ENCODE measurements around the gene DNAJB13. TPM values are rescaled to one million over a fixed set of nuclear protein-coding genes. Genes with fewer than 3 reads are reported as not detected.
A peak's percentile ranks its signal among the peaks of the same experiment; 100 is the strongest.

The DNAJB13 gene
- total and polyA plus RNA-seq, 12 donors: not detected

DNA sequence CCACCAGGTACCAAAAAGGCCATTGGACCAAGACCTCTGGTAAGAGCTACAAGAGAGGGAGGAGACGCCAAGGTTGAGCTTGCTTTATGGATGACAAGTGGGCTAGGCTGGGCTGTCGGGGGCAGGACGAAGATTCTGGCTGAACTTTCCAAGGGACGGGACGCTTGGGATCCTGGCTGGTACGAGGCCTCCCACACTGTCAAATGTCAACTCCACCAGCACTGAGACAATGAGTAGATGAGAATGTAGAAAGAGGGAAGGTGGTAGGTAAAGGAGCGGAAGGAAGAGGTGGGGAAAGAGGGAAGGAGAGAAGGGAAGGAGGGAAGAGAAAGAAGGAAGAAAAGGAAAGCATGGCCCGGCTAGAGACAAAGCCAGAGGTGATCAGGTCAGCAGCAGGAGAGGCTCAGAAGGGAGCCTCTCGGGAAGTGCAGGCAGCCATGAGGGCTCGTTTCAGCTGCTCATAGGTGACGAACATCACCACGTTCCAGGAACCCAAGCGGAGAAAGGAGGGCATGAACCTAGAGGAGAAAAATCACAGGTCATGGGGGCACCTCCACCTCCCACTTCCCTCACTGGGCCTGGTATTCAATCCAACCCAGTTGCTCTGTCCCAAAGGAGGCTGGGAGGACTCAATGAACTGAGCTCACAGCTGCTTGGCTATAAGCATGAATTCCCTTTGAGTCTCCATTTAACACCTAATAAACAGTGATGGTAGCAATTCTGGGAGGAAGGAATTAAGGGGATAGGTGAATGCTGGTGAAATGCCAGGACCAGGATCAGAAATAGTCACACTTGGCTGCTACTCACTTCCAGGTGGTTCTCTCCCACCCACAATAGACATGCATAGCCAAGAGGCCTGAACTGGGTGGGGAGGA is 24.0 kb downstream of the DNAJB13 start:
- ATAC-seq (no peak), DNase-seq (no peak)
- intact Hi-C loops (cut with DNase I): loop anchor here in 1 of 10 donors (10.0 kb wide), 1 partner anchor 50 kb away; no protein-coding TSS in a partner anchor
- peak overlapping the region in 1 of 10 donors; percentile 65 for H3K27ac ChIP-seq
- H3K4me3 ChIP-seq: no peak overlapping the region
- H3K36me3 ChIP-seq: peaks cover 0 to 60% (median 6%) of the 10 kb centered on the region in 9 donors
- 93 to 95% methylated on average over 13 of the region's 13 CpGs for WGBS, 2 donors
- TF ChIP-seq, protein P1, sequence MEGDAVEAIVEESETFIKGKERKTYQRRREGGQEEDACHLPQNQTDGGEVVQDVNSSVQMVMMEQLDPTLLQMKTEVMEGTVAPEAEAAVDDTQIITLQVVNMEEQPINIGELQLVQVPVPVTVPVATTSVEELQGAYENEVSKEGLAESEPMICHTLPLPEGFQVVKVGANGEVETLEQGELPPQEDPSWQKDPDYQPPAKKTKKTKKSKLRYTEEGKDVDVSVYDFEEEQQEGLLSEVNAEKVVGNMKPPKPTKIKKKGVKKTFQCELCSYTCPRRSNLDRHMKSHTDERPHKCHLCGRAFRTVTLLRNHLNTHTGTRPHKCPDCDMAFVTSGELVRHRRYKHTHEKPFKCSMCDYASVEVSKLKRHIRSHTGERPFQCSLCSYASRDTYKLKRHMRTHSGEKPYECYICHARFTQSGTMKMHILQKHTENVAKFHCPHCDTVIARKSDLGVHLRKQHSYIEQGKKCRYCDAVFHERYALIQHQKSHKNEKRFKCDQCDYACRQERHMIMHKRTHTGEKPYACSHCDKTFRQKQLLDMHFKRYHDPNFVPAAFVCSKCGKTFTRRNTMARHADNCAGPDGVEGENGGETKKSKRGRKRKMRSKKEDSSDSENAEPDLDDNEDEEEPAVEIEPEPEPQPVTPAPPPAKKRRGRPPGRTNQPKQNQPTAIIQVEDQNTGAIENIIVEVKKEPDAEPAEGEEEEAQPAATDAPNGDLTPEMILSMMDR (IDR thresholded peaks at IDR 0.05): no peak
- H3K4me1 ChIP-seq: peaks cover 0 to 68% (median 5%) of the 10 kb centered on the region in 9 donors
- H3K27me3 ChIP-seq: no peaks in the 10 kb centered on the region
- no peaks in the 10 kb centered on the region for H3K9me3 ChIP-seq

DNA sequence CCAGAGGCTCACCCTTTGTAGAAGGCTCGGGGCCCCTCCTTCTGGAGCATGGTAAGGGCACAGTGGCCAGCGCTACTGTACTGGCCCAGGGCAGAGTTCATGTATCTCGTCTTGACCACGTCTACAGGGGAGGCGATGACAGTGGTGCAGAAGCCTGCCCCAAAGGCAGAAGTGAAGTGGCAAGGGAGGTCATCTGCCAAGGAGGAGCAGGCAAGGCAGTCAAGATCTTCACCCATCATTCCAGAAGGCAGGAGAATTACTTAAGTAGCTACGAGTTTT is 24.6 kb downstream of the DNAJB13 start:
- H3K36me3 ChIP-seq: peaks cover 0 to 62% (median 6%) of the 10 kb centered on the region in 9 donors
- ATAC-seq: no peak
- WGBS, 2 donors: 95 to 97% methylated on average over 6 of the region's 6 CpGs

DNA sequence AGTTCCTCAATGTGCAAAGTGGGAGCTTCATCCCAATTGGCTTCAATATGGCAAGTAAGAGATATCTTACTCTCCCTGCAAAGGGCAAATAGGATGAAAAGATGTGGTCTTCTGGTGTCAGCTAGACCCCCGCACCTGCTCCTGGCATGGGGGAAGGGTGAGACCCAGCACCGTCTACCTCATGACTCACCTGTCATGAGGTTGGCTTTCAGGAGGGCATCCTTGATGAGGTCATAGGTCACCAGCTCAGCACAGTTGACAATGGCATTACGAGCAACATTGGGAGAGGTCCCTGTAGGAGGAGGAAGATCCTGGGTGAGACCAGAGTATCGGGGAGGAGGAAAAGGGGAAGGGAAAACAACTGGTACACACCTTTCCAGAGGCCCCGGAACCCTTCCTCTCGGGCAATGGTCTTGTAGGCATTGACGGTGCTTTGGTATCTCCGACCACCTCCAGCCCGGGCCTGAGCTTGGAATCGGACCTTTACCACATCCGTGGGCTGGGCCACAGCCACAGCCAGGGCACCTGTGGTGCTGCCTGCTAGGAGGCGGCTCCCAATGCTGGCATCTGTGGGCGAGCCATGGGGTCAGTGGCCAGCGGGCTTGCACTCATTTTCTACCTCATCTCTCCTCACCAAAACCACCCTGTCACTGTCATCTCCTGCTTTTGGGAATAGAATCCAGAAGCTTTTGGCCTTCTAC is 25.8 kb downstream of the DNAJB13 start:
- 95% methylated on average over 14 of the region's 14 CpGs for WGBS, 2 donors
- Histone ChIP-seq H3K36me3 (peaks cover 0 to 72% (median 6%) of the 10 kb centered on the region in 9 donors), H3K9me3 (no peaks in the 10 kb centered on the region), H3K4me3 (no peak overlapping the region), H3K27ac (no peak overlapping the region), H3K4me1 (peaks cover 0 to 79% (median 7%) of the 10 kb centered on the region in 9 donors), H3K27me3 (no peaks in the 10 kb centered on the region)
- TF ChIP-seq, protein P1 (IDR thresholded peaks at IDR 0.05): no peak
- intact Hi-C loops (cut with DNase I): loop anchor here in 1 of 10 donors (10.0 kb wide), 1 partner anchor 48 kb away; no protein-coding TSS in a partner anchor
- ATAC-seq: no peak
- DNase-seq: no peak

More for the DNA sequence above, 24.6 kb downstream of the DNAJB13 start:
- Histone ChIP-seq H3K27me3 (no peaks in the 10 kb centered on the region), H3K4me1 (peaks cover 0 to 68% (median 5%) of the 10 kb centered on the region in 9 donors), H3K27ac (no peak overlapping the region), H3K9me3 (no peaks in the 10 kb centered on the region), H3K4me3 (no peak overlapping the region)
- TF ChIP-seq, protein P1 (IDR thresholded peaks at IDR 0.05): no peak
- intact Hi-C loops (cut with DNase I): loop anchor here in 1 of 10 donors (10.0 kb wide), 1 partner anchor 49 kb away; no protein-coding TSS in a partner anchor
- no peak for DNase-seq

GRCh38 chr11:73977856-73978519 is 27.2 kb downstream of the DNAJB13 start:
- intact Hi-C loops (cut with DNase I): loop anchor here in 1 of 10 donors (10.0 kb wide), 1 partner anchor 47 kb away; no protein-coding TSS in a partner anchor
- Histone ChIP-seq H3K4me1 (peaks cover 0 to 81% (median 12%) of the 10 kb centered on the region in 9 donors), H3K27ac (peak overlapping the region in 1 of 10 donors; percentile 94), H3K36me3 (peaks cover 0 to 72% (median 6%) of the 10 kb centered on the region in 9 donors), H3K9me3 (no peaks in the 10 kb centered on the region), H3K27me3 (no peaks in the 10 kb centered on the region), H3K4me3 (no peak overlapping the region)
- DNase-seq: no peak
- no peak for ATAC-seq
- TF ChIP-seq, protein P1 (IDR thresholded peaks at IDR 0.05): no peak
- WGBS, 2 donors: 96 to 98% methylated on average over 18 of the region's 18 CpGs
